ENCODE measurements around the gene GPATCH4.

DNA sequence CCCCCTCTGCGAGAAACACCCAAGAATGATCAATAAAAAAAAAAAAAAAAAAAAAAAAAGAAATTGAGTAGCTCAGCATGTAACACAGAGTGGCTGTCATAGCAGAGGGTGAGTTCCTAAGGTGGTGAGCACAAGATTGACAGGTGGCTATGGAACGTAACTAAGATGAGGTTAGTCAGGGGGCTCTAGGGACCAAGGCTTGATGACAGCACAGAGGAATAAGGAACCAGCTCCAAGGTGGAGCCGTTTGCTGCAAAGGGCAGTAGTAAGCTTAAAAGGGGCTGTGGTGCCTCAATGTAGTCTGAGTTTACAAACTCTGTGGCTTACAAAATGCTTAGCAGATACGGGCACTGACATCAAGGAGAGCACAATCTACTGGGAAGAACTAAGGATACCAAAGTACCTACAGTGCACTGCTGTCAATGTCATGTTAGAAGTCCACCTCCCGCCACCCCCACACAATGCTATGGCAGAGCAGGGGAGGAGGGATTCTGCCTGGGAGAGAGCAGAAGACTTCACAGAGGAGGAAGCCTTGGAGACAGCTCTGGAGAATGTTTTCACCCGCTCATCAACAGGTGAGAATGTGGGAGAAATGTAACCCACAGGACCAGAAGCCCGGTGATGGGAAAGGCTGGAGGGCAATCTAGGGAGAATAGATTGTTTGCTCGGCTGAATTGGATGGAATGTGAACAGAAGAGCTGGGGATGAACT is 42.0 kb downstream of the GPATCH4 start:
- TF ChIP-seq, protein P1, sequence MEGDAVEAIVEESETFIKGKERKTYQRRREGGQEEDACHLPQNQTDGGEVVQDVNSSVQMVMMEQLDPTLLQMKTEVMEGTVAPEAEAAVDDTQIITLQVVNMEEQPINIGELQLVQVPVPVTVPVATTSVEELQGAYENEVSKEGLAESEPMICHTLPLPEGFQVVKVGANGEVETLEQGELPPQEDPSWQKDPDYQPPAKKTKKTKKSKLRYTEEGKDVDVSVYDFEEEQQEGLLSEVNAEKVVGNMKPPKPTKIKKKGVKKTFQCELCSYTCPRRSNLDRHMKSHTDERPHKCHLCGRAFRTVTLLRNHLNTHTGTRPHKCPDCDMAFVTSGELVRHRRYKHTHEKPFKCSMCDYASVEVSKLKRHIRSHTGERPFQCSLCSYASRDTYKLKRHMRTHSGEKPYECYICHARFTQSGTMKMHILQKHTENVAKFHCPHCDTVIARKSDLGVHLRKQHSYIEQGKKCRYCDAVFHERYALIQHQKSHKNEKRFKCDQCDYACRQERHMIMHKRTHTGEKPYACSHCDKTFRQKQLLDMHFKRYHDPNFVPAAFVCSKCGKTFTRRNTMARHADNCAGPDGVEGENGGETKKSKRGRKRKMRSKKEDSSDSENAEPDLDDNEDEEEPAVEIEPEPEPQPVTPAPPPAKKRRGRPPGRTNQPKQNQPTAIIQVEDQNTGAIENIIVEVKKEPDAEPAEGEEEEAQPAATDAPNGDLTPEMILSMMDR (IDR thresholded peaks at IDR 0.05) = no peak
- no peak for TF ChIP-seq ZFX (IDR thresholded peaks at IDR 0.05; ENCODE audit: borderline replicate concordance)

All from 22Rv1 (cell line).